ENCODE data around the gene OR5V1.

DNA sequence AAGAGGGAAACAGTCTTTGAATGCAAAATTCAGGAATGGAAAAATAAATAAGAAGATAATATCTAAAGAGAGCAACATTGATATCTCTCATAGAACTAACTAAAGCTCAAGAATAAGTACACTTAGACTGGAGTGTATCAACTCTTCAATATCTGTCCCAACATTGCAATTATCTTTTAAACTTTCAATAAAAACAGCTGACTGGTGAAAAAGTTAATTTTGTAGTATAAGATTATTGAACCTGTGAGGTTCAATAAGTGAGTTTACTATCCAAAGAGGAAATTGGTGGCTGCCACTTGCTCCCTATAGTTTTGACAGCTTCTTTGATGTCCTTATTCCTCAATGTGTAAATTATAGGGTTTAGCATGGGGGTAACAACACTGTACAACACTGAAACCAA lies 13.7 kb downstream of the OR5V1 start:
- TF ChIP-seq CTCF (IDR thresholded peaks at IDR 0.05) (no peak), POLR2AphosphoS5 (IDR thresholded peaks at IDR 0.05) (no peak), POLR2A (IDR thresholded peaks at IDR 0.05; ENCODE audit: low read depth) (no peak), EP300 (IDR thresholded peaks at IDR 0.05) (no peak)

Measured in esophagus muscularis mucosa (tissue), 4 donors.